NCI-H128 (cell line): ENCODE results near the gene SLC4A3.

Experiments used
- DNase-seq: peaks from one replicate; lab custom pipeline; 2025; ENCODE audit not compliant: unreplicated experiment; lab: John Stamatoyannopoulos, UW

SLC4A3 gene, protein sequence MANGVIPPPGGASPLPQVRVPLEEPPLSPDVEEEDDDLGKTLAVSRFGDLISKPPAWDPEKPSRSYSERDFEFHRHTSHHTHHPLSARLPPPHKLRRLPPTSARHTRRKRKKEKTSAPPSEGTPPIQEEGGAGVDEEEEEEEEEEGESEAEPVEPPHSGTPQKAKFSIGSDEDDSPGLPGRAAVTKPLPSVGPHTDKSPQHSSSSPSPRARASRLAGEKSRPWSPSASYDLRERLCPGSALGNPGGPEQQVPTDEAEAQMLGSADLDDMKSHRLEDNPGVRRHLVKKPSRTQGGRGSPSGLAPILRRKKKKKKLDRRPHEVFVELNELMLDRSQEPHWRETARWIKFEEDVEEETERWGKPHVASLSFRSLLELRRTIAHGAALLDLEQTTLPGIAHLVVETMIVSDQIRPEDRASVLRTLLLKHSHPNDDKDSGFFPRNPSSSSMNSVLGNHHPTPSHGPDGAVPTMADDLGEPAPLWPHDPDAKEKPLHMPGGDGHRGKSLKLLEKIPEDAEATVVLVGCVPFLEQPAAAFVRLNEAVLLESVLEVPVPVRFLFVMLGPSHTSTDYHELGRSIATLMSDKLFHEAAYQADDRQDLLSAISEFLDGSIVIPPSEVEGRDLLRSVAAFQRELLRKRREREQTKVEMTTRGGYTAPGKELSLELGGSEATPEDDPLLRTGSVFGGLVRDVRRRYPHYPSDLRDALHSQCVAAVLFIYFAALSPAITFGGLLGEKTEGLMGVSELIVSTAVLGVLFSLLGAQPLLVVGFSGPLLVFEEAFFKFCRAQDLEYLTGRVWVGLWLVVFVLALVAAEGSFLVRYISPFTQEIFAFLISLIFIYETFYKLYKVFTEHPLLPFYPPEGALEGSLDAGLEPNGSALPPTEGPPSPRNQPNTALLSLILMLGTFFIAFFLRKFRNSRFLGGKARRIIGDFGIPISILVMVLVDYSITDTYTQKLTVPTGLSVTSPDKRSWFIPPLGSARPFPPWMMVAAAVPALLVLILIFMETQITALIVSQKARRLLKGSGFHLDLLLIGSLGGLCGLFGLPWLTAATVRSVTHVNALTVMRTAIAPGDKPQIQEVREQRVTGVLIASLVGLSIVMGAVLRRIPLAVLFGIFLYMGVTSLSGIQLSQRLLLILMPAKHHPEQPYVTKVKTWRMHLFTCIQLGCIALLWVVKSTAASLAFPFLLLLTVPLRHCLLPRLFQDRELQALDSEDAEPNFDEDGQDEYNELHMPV

DNA sequence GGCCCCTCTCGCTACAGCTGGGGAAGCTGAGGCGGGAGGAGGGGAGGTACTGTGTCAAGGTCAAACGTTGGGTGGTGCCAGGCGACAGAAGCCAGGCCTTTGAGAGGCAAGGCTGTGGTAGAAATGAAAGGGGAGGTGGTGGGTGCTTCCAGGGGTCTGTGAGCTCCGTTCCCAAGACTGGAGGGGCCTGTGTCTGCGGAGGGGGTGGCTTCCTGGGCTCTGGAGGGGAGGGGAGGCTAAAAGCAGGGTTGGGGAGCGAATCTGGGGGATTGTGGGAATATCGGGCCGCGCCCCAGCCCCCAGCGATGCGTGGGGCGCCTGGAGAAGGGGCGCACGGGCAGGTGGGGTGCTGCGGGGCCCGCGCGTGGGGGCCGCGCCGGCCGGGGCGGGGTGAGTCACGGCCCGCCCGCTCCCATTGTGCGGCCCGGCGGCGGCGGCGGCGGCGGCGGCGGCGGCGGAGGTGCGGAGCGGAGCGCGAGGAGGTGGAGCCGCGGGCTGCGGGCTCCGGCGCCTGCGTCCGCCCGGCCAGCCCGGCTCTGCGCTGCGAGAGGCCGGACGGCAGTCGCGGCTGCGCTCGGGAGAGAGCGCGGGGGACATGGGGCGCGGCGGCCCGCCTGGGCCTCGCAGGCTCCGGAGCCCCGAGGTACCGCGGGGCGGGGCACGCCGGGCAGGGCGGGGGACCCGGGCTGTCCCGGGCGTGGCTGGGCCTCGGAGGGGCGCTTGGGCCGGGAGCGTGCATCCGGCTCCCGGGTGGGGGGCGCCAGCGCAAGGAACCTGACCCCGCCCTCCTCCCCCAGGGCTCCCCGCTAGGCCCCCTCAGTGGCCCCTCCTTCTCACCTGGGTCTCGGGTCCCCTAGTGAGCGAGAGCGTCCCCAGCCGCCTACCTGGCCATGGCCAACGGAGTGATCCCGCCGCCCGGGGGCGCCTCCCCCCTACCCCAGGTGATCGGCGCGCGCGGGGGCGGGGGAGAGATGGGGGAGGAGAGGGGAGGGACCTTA lies at the start of gene SLC4A3:
TSS of gene SLC4A3 (plus strand) at position 528 of the 998 bp plus-strand sequence. CDS start at position 891, 363 bp downstream.
- DNase-seq: no peak

DNA sequence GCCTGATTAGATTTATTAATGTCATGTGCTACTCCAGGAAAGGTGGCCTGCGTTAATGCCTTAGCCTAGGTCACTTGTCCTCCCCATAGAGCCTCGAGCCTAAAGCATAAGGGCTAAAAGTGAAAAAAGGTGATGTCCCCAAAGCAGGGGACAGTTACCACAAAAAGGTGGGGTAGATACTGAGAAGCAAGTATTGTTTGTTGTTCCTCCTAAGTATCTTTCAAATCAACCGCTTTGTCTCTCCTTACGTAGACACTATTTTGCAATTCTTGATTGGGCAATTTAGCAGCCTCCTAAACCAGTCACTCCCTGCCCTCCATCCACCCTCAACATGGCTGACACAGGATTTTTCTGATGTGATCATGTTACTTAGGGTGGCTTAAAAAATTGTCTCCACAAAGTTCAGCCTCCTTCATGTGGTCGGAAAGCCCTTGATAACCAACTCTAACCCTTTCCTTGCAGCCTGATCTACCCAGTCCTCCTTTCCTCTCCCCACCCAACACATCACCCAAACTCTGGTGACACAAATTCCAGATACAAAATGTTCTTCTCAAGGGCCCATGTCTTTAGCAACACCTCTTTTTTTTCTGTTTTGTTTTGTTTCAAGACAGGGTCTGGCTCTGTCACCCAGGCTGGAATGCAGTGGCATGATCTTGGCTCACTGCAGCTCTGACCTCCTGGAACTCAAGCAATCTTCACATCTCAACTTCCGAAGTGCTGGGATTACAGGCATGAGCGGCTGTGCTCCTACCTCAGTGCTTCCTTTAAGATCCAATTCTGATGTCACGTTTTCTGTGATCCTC lies 48.4 kb upstream of the SLC4A3 start:
- no peak for DNase-seq

DNA sequence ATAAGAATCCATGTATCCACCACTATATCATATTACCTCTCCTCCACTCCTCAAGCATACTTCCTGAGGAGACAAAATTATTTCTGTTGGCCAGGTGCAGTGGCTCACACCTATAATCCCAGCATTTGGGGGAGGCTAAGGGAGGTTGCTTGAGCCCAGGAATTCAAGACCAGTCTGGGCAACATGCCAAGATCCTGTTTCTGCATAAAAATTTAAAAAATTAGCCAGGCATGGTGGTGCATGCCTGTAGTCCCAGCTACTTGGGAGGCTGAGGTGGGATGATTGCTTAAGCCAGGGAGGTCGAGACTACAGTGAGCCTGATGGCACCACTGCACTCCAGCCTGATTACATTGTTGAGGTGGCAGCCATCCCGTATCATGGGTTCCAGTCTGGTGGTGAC lies 46.1 kb upstream of the SLC4A3 start:
- DNase-seq: no peak

- DNase-seq: no peak
Observed at GRCh38 chr2:219591091-219591490, 36.3 kb upstream of the SLC4A3 start.

GRCh38 chr2:219592736-219593135 lies 34.7 kb upstream of the SLC4A3 start:
- DNase-seq: no peak

GRCh38 chr2:219593154-219593553 lies 34.3 kb upstream of the SLC4A3 start:
- DNase-seq: no peak

GRCh38 chr2:219595256-219595655 lies 32.2 kb upstream of the SLC4A3 start:
- DNase-seq: no peak

DNA sequence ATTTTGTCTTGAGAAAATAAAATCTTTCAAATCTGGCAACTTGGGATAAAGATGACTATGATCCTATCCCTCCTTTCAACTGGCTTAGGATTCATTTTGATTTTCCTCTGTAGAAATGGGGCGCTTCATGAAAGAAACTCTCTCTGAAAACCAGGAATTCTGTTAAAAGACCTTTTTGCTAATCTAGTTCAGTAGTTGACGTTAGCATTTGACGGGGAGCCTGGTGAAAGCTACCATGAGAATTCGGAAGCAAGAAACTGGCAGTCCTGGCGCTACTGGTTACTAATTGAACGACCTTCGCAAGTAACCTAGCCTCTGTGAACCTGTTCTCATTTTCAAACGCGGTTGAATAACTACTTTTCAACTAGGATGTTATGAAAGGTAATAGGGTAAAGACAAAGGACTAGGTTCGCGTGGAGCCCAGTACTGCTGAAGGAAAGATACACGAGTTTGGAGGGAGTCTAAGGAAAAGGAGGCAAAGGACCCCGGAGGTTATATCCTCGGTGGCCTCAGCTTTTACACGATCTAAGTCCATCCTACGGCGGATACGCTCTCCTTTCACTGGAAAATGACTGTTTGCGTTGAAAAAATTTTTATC lies 30.4 kb upstream of the SLC4A3 start:
- DNase-seq: no peak

DNA sequence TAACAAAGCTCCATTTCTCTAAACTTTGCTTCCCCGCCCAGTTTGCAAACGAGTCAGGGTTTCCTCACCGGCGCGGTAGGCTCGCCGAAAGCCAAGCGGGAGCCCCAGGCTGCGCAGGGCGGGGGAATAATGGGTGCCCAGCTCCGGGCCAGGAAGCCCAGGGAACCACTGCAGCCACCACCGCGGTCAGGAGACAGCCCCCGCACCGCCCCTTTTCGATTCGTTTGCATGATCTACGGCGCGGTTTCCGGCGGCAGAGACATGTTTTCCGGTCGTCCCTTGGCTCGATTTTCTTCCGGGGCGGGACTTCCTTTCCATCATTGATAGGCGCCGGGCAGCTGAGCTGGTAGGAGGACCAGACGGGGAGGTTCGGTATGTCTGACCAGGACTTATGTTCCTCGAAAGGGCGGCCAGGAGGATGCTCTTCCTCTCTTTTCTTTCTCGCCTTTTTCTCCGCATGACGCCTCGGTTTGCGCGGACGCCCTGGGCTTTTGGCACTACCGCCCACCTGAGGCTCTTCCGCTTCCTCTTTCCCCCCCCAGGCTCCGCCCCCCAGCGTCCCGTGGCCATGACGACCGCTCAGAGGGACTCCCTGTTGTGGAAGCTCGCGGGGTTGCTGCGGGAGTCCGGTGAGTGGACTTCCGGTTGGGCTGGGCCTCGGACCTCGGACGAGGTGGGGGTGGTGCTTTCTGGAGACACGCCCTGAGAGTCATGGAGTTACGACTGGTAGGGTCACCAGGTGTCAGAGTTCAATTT lies 29.7 kb upstream of the SLC4A3 start, which contains the start of gene STK11IP:
TSS of gene STK11IP (plus strand) at position 306 of the 756 bp plus-strand sequence. CDS start at position 569, 263 bp downstream.
- DNase-seq: peak; percentile 71

DNA sequence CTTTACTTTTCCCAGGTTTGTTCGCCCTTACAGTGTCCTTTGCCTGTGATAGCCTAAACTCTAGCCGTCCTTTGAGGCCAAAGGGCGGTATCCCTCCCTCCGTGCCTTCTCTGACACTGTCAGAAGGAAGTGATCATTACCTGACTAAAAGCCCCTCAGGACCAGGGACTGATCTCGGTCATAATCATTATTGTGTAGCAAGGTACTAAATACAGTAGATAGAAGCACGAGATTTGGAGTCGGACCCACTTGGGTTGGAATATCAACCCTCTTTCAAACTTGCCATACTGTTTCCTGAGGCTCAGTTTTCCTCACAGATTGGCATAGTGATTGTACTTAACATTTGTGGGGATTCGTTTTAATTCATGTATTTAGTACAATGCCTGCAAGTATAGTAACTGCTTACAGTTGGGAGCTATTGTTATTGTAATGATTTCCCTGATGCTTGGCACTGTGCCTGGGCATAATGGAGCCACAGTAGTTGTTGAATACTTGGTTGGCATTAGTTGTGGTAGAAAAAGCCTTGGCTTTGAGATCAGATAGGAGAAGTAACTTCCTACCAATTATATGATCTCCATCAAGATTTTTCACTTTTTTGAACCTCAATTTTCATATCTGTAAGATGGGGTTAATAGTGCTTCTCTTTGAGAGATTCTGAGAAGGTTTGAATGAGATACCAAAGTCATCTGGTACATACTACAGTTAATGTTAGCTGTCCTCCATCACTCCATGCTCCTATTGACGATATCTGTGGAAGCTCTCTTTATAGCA lies 28.9 kb upstream of the SLC4A3 start:
- no peak for DNase-seq

- DNase-seq: no peak
Observed at GRCh38 chr2:219603771-219604170, 23.7 kb upstream of the SLC4A3 start.

- no peak for DNase-seq
Observed at GRCh38 chr2:219605607-219605954, 21.8 kb upstream of the SLC4A3 start.

GRCh38 chr2:219607931-219608330 lies 19.5 kb upstream of the SLC4A3 start:
- DNase-seq: no peak

GRCh38 chr2:219608399-219608964 lies 18.9 kb upstream of the SLC4A3 start:
- DNase-seq: no peak

GRCh38 chr2:219609149-219609750 lies 18.2 kb upstream of the SLC4A3 start:
- DNase-seq: no peak

DNA sequence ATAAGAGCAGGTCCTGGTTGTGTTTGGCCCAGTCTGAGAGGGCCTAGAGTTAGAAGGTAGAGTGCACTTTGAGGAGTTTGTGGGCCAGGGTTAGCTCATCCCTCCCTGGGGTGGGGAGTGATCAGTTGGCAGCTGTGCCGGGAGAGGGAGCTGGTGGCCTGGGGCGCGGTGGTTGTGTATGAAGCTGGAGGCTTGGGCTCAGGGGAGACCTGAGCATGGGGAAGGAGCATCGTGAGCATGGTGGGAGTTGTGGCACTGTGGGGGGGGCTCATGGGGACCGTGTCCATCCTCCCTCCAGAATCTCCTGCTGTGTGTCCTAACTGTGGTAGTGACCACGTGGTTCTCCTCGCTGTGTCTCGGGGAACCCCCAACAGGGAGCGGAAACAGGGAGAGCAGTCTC lies 16.1 kb upstream of the SLC4A3 start:
- no peak for DNase-seq
